ENCODE results near the gene PPP3R2. TPM values are rescaled to one million over a fixed set of nuclear protein-coding genes. Genes with fewer than 3 reads are reported as not detected.
"Not testable (repeated sequence)": the region's sequence is repeated elsewhere in the genome, so short reads cannot be mapped to it uniquely, and the experiment has no call there.

Gene PPP3R2
- total RNA-seq, 1 donor from 2014 or later, result not detected

DNA sequence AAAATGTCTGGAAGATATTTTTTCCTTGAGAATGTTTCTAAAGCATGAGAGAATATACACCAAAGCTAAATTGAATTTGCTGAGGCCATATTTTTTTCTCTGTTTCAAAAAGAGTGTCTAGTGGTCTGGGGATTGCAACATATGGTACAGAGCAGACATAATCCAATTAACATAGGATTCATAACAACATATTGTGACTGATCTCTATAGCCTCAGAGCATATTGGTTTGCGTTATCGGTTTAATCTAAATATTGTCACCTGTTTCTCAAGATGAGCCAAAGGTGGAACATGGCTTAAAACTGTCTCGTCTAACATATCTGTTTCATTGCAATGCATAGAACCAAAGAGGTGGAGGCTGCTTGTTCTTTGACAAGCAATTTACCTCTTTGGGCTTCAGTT is 3.9 kb downstream of the PPP3R2 start:
- Mint-ChIP-seq H3K4me1 (ENCODE audit: low read depth) (peaks cover 4% of the 10 kb centered on the region), H3K36me3 (ENCODE audit: insufficient read depth) (no peaks in the 10 kb centered on the region), H3K27ac (no peak overlapping the region), H3K4me3 (ENCODE audit: low read depth) (no peak overlapping the region), H3K9me3 (ENCODE audit: low read depth) (no peaks in the 10 kb centered on the region), H3K27me3 (peaks cover 6% of the 10 kb centered on the region)
- TF ChIP-seq CTCF (IDR thresholded peaks at IDR 0.05; ENCODE audit: unreplicated experiment), result no peak
- DNase-seq (ENCODE audit: low spot score, unreplicated experiment), result no peak

GRCh38 chr9:101590074-101590473 is 4.7 kb downstream of the PPP3R2 start:
- not testable (repeated sequence) for H3K36me3 Mint-ChIP-seq (ENCODE audit: insufficient read depth); H3K4me1 Mint-ChIP-seq (ENCODE audit: low read depth); H3K27ac Mint-ChIP-seq; DNase-seq (ENCODE audit: low spot score, unreplicated experiment); H3K27me3 Mint-ChIP-seq; H3K9me3 Mint-ChIP-seq (ENCODE audit: low read depth); H3K4me3 Mint-ChIP-seq (ENCODE audit: low read depth)

DNA sequence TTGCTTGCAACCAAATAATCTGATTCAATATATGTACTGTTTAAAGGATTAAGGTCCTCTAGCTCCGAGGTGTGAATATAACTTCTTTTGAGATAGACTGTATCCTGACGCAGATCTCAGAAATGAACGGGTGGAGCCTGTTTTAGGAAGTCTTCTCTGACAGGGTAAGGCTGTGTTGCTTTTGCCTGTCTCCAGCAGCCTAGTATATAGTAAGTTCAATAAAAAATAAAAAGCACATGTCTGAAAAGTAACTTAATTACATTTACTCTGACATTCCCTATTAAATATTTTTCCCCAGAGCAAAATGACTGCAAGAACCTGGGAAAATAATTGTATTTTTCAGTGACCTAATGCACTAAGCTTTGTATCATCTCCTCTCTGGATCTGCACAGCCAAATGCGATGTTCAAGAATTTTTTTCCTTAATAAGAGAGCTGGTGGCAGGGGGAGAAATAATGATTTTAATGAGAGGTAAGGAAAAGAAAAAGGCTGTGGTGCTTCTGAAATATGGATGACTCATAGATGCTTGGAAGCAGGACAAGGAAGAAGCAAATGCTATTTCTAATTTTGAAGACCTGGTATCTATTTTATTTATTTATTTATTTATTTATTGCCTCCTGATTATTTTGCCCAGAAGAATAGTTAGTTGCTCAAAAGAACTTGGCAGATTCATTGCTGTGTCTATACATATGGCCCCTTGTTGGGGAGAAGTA is 7.3 kb downstream of the PPP3R2 start:
- Mint-ChIP-seq H3K27ac (no peak overlapping the region), H3K4me1 (ENCODE audit: low read depth) (peaks cover 4% of the 10 kb centered on the region), H3K9me3 (ENCODE audit: low read depth) (no peaks in the 10 kb centered on the region), H3K36me3 (ENCODE audit: insufficient read depth) (no peaks in the 10 kb centered on the region), H3K4me3 (ENCODE audit: low read depth) (no peak overlapping the region), H3K27me3 (peaks cover 3% of the 10 kb centered on the region)
- no peak for DNase-seq (ENCODE audit: low spot score, unreplicated experiment)
- no peak for TF ChIP-seq CTCF (IDR thresholded peaks at IDR 0.05; ENCODE audit: unreplicated experiment)

DNA sequence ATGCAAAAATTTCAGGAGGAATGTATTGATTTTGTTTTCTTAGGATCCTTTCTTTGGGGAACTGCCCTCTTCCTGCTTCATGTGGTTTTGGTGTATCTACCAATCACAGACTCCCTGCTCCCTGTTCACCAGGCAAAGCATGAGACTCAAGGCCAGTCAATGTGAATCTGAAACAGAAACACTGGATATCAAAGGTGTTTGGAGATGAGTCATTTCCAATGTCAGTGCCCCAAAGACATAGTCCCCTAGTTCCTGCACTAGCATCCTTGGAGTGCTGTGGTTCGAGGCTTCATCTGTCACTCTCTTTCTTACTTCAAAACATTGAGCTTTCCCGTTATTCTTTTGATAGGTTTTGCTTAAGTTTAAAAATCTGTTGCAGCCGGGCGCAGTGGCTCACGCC is 8.1 kb downstream of the PPP3R2 start:
- DNase-seq (ENCODE audit: low spot score, unreplicated experiment), result no peak
- no peak for TF ChIP-seq CTCF (IDR thresholded peaks at IDR 0.05; ENCODE audit: unreplicated experiment)
- Mint-ChIP-seq H3K36me3 (ENCODE audit: insufficient read depth) (no peaks in the 10 kb centered on the region), H3K27ac (no peak overlapping the region), H3K27me3 (no peaks in the 10 kb centered on the region), H3K9me3 (ENCODE audit: low read depth) (no peaks in the 10 kb centered on the region), H3K4me3 (ENCODE audit: low read depth) (no peak overlapping the region), H3K4me1 (ENCODE audit: low read depth) (no peaks in the 10 kb centered on the region)

GRCh38 chr9:101585740-101586139 is 9.0 kb downstream of the PPP3R2 start:
- H3K27me3 Mint-ChIP-seq, result no peaks in the 10 kb centered on the region
- H3K27ac Mint-ChIP-seq, result no peak overlapping the region
- no peaks in the 10 kb centered on the region for H3K9me3 Mint-ChIP-seq (ENCODE audit: low read depth)
- no peak overlapping the region for H3K4me3 Mint-ChIP-seq (ENCODE audit: low read depth)
- DNase-seq (ENCODE audit: low spot score, unreplicated experiment), result no peak
- TF ChIP-seq CTCF (IDR thresholded peaks at IDR 0.05; ENCODE audit: unreplicated experiment), result no peak
- H3K36me3 Mint-ChIP-seq (ENCODE audit: insufficient read depth), result no peaks in the 10 kb centered on the region
- no peaks in the 10 kb centered on the region for H3K4me1 Mint-ChIP-seq (ENCODE audit: low read depth)

DNA sequence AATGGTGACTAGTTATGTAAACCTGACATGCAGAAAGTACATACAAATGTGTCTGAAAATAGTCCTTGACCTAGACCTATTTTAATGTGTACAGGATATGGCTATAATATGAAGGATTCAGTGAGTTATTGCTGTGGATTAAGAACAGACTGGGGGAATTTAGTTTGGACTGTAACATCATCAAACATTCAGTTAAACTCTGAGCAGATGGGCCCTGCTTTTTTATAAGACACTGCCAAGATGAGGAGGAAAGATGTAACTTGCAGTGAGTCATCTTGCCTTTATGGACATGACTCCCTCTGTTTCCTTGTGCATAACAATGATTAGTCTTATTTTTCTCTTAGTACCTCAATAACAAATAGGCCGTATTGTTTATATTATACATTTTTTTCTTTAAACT is 12.2 kb downstream of the PPP3R2 start:
- Mint-ChIP-seq H3K27me3 (no peaks in the 10 kb centered on the region), H3K27ac (no peak overlapping the region), H3K9me3 (ENCODE audit: low read depth) (no peaks in the 10 kb centered on the region), H3K4me1 (ENCODE audit: low read depth) (no peaks in the 10 kb centered on the region), H3K4me3 (ENCODE audit: low read depth) (no peak overlapping the region), H3K36me3 (ENCODE audit: insufficient read depth) (no peaks in the 10 kb centered on the region)
- no peak for TF ChIP-seq CTCF (IDR thresholded peaks at IDR 0.05; ENCODE audit: unreplicated experiment)
- no peak for DNase-seq (ENCODE audit: low spot score, unreplicated experiment)
